A673 (cell line): ENCODE results near the gene SNX30. TPM values are rescaled to one million over a fixed set of nuclear protein-coding genes. Genes with fewer than 3 reads are reported as not detected.

Source experiments
- BruUV-seq: library from RNA; stranded (reverse); fragments of 400-500 nt; replicated peaks from 2 replicates; lab custom pipeline; 2021; lab: Mats Ljungman, UMichigan
- CTCF ChIA-PET: fragments of 300-600 bp; sonication (Branson Sonifier 250); formaldehyde crosslinking; loops from one replicate; lab custom pipeline; 2022; ENCODE audit warnings: antibody characterized with exemption; lab: Charles Lee
- POLR2A ChIA-PET: fragments of 300-600 bp; sonication (Branson Sonifier 250); formaldehyde crosslinking; loops from one replicate; lab custom pipeline; 2022; ENCODE audit warnings: antibody characterized with exemption; ENCODE audit not compliant: low non-redundant PET; lab: Charles Lee
- DNase-seq: peaks from one replicate; pipeline ENCODE4 v3.0.0-alpha.2; 2015; ENCODE audit warnings: low spot score
- H3K27ac ChIP-seq: fragments of 200-600 bp; sonication (generic); 2 replicates; pipeline ENCODE4 v1.5.1; 2016; ENCODE audit warnings: mixed run types, low read depth, mild to moderate bottlenecking, mixed read lengths, antibody characterized with exemption, low read length; ENCODE audit not compliant: poor library complexity, severe bottlenecking
- H3K27me3 ChIP-seq: fragments of 200-600 bp; sonication (generic); replicated peaks from 2 replicates; pipeline ENCODE4 v1.6.1; 2017; ENCODE audit warnings: mixed run types, low read depth, mild to moderate bottlenecking, mixed read lengths, antibody characterized with exemption, low read length; ENCODE audit not compliant: insufficient read depth, poor library complexity
- H3K36me3 ChIP-seq: fragments of 200-600 bp; sonication (generic); 2 replicates; pipeline ENCODE4 v1.6.1; 2016; ENCODE audit warnings: mixed run types, mild to moderate bottlenecking, mixed read lengths, antibody characterized with exemption, low read length; ENCODE audit not compliant: insufficient read depth, poor library complexity, severe bottlenecking
- H3K4me1 ChIP-seq: fragments of 200-600 bp; sonication (generic); 2 replicates; pipeline ENCODE4 v1.6.1; 2017; ENCODE audit warnings: mixed run types, mild to moderate bottlenecking, mixed read lengths, antibody characterized with exemption, low read length; ENCODE audit not compliant: insufficient read depth, poor library complexity, severe bottlenecking
- H3K4me3 ChIP-seq: fragments of 200-600 bp; sonication (generic); 2 replicates; pipeline ENCODE4 v1.5.1; 2016; ENCODE audit warnings: low read depth, mixed run types, mild to moderate bottlenecking, mixed read lengths, low read length; ENCODE audit not compliant: poor library complexity, severe bottlenecking
- H3K9me3 ChIP-seq: fragments of 200-600 bp; sonication (generic); 2 replicates; pipeline ENCODE4 v1.6.1; 2016; ENCODE audit warnings: mixed run types, low read depth, mild to moderate bottlenecking, mixed read lengths, antibody characterized with exemption, low read length; ENCODE audit not compliant: poor library complexity, severe bottlenecking
- CTCF ChIP-seq: fragments of 300-800, 200-600 bp; sonication (generic); conservative IDR thresholded peaks from 2 replicates; pipeline ENCODE4 v1.5.1; 2017; ENCODE audit warnings: low read depth, mild to moderate bottlenecking, antibody characterized with exemption, low read length, moderate library complexity, mixed read lengths
- EZH2 ChIP-seq: fragments of 200-600 bp; sonication (generic); IDR thresholded peaks from 2 replicates; pipeline ENCODE4 v1.6.1; 2017; ENCODE audit warnings: borderline replicate concordance, low read depth, mild to moderate bottlenecking, mixed read lengths, antibody characterized with exemption, low read length; ENCODE audit not compliant: poor library complexity, severe bottlenecking
- intact Hi-C: fragments of 100-400 bp; cut with micrococcal nuclease; formaldehyde crosslinking; loops from one replicate; pipeline ENCODE4 v1.10.0; 2022; ENCODE audit not compliant: unreplicated experiment
- total RNA-seq: library from RNA; stranded (reverse); gene quantifications from 2 replicates; pipeline ENCODE4 v1.2.3, GENCODE V29; 2021

Gene SNX30
- total RNA-seq, 1 experiment from 2014 or later: 6.1 TPM

- Histone ChIP-seq H3K9me3 (no peaks in the 10 kb centered on the region), H3K27ac (peak overlapping the region; percentile 35), H3K4me1 (no peaks in the 10 kb centered on the region), H3K4me3 (no peak overlapping the region), H3K36me3 (no peaks in the 10 kb centered on the region), H3K27me3 (no peaks in the 10 kb centered on the region)
- BruUV-seq: no TSS peak
- CTCF ChIA-PET: no interaction called here
- POLR2A ChIA-PET: no interaction called here
- TF ChIP-seq CTCF (no peak), EZH2 (no peak)
- no peak for DNase-seq
- intact Hi-C loops: no loop called here
Observed at GRCh38 chr9:112868461-112868860, 117.9 kb downstream of the SNX30 start.

DNA sequence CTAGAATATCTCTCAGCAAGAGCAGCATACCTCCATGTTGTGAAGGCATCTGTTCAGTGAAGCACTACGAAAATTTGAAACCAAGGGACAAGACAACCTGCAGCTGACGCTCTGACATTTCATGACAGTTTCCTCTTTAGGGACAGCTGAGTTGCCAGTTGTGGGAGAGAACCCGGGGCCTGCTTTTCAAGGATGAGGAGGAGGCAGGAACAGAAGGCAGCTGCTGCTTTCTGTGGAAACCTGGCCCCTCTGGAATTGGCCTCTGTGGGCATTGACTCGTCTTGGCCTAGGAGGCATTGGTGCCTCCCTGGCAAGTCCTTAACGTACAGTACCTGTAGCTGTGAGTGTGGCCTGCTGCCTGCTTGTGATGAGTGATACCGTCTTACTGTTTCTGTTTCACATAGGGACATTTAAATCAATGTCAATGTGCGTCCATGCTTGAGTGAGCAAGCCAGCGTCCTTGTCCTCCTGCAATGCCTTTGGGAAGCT lies 118.5 kb downstream of the SNX30 start:
- POLR2A ChIA-PET: interaction anchor here (0.6 kb wide), 1 partner anchor 57 kb away, joined by 5 read pairs; no protein-coding TSS in a partner anchor
- intact Hi-C loops: no loop called here
- BruUV-seq: no TSS peak

DNA sequence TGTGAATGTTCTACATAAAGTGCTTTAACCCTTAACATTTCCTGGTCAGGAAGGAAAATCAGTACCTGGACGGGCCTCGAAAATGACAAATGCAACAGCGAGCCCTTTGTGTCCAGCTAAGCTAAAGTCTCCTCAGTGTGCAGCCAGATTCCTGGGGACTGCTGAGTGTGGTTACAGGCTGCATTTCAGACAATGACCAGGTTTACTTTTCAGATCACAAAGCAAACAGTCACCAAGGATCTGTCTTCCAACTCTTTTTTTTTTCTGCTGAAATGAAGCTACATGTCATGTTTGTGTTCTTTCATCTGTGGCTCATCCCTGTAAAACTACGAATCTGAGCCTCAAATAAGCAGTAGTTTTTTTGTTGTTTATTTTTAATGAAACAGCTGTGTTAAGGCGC lies 119.4 kb downstream of the SNX30 start:
- BruUV-seq: no TSS peak
- POLR2A ChIA-PET: no interaction called here
- intact Hi-C loops: no loop called here

More for the DNA sequence above, 118.5 kb downstream of the SNX30 start:
- TF ChIP-seq CTCF (no peak), EZH2 (no peak)
- no peaks in the 10 kb centered on the region for H3K27me3 ChIP-seq
- no peaks in the 10 kb centered on the region for H3K4me1 ChIP-seq
- DNase-seq: no peak
- CTCF ChIA-PET: interaction anchor here (0.6 kb wide), 1 partner anchor 52 kb away, joined by 4 read pairs; no protein-coding TSS in a partner anchor
- no peak overlapping the region for H3K4me3 ChIP-seq
- H3K27ac ChIP-seq: no peak overlapping the region
- no peaks in the 10 kb centered on the region for H3K9me3 ChIP-seq
- H3K36me3 ChIP-seq: no peaks in the 10 kb centered on the region

More for the DNA sequence above, 119.4 kb downstream of the SNX30 start:
- H3K36me3 ChIP-seq: no peaks in the 10 kb centered on the region
- no peak overlapping the region for H3K27ac ChIP-seq
- H3K27me3 ChIP-seq: no peaks in the 10 kb centered on the region
- TF ChIP-seq EZH2 (no peak), CTCF (no peak)
- H3K4me1 ChIP-seq: no peaks in the 10 kb centered on the region
- H3K9me3 ChIP-seq: no peaks in the 10 kb centered on the region
- H3K4me3 ChIP-seq: no peak overlapping the region
- no peak for DNase-seq
- CTCF ChIA-PET: no interaction called here
